ENCODE results near the gene OR51Q1. TPM values are rescaled to one million over a fixed set of nuclear protein-coding genes. Genes with fewer than 3 reads are reported as not detected.

The OR51Q1 gene, protein sequence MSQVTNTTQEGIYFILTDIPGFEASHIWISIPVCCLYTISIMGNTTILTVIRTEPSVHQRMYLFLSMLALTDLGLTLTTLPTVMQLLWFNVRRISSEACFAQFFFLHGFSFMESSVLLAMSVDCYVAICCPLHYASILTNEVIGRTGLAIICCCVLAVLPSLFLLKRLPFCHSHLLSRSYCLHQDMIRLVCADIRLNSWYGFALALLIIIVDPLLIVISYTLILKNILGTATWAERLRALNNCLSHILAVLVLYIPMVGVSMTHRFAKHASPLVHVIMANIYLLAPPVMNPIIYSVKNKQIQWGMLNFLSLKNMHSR
- not detected for total RNA-seq

DNA sequence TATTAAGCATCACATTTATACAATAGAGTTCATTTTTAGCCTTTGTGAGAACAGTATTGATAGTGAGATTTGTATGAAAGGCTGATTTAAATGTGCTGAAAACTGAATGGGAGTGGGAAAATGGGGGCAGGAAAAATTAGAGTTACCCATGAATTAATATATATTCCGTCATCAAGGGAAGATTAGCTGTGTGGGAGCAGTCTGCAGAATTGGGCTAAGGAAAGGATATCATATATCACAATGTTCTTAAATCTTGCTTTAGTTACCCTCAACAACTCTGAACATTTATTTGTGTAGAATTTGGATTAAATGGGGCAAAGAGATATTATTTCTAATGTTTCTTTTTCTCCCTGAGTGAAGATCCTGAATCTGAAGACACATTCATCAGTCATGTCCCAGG is at the start of gene OR51Q1:
Gene OR51Q1 (plus strand): TSS at position 301 of the 400 bp plus-strand sequence. CDS start 90 bp downstream, at position 391.
- DNase-seq: no peak
- Mint-ChIP-seq H3K36me3 (ENCODE audit: insufficient read depth in 2 of 2) (no peaks in the 10 kb centered on the region), H3K27ac (no peak within 1 kb of the TSS), H3K4me1 (ENCODE audit: low read depth) (no peaks in the 10 kb centered on the region), H3K27me3 (ENCODE audit: low read depth) (peaks cover 14% of the 10 kb centered on the region), H3K9me3 (no peaks in the 10 kb centered on the region), H3K4me3 (no peak within 1 kb of the TSS)
- ATAC-seq (replicated peaks in 1 of 2): no peak

DNA sequence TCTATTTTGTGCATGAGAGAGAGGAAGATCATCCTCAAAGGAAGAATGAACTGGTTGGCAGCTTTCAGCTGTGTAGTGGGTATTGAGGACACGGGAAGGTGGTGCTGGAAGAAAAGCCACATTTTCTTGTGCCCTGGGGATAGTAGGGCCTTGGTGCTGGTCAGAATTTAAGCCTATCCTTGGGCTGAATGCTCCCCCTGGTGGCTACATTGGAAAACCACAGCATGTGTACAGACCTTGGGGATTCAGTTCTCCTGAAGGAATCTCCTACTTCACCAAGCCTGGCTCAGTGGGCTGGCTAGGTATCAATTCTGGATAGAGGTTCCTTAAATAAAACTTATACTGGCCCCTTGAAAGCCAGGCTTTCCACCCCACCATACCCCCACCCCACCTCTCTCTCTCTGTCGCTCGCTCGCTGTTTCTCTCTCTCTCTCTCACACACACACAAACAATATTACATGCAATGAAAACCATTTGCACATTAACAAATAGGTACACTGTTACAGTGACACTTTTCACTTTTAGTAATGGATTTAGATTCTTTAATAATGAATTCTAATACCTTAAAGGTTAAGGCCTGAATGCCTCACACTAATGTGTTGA is 41.1 kb upstream of the OR51Q1 start:
- ATAC-seq (replicated peaks in 1 of 2) (peak in 1 of 2 donors; percentile 43), DNase-seq (peak; percentile 25 to 51)
- Mint-ChIP-seq H3K27me3 (ENCODE audit: low read depth) (no peaks in the 10 kb centered on the region), H3K27ac (no peak overlapping the region), H3K36me3 (ENCODE audit: insufficient read depth in 2 of 2) (no peaks in the 10 kb centered on the region), H3K9me3 (no peaks in the 10 kb centered on the region), H3K4me1 (ENCODE audit: low read depth) (no peaks in the 10 kb centered on the region), H3K4me3 (no peak overlapping the region)

DNA sequence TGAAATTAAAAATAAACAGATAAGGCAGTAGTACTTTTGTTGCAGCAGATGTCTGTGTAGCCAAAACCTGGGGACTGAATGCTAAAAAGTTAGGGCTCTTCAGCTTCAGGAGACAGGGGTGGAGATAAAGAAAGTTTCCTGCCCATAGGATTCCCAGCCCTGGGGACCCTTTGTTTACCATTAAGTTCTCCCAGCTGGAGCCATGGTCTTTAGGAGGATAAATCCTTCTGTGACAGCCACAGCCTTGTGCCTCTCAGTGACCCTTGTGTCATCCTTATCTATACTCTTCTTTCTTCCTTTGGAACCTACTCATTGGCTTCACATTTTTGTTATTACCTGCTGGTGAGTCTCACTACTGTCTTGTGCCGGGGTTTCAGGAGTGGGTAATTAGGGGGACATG is 38.3 kb upstream of the OR51Q1 start, which contains the start of gene OR51M1:
Gene OR51M1 (plus strand): TSS at position 237 of the 400 bp plus-strand sequence. CDS start 5,587 bp downstream, outside the sequence.
- ATAC-seq (replicated peaks in 1 of 2): no peak
- H3K27ac Mint-ChIP-seq: no peak within 1 kb of the TSS
- H3K36me3 Mint-ChIP-seq (ENCODE audit: insufficient read depth in 2 of 2): no peaks in the 10 kb centered on the region
- H3K4me1 Mint-ChIP-seq (ENCODE audit: low read depth): no peaks in the 10 kb centered on the region
- H3K9me3 Mint-ChIP-seq: no peaks in the 10 kb centered on the region
- H3K27me3 Mint-ChIP-seq (ENCODE audit: low read depth): no peaks in the 10 kb centered on the region
- H3K4me3 Mint-ChIP-seq: no peak within 1 kb of the TSS
- no peak for DNase-seq

DNA sequence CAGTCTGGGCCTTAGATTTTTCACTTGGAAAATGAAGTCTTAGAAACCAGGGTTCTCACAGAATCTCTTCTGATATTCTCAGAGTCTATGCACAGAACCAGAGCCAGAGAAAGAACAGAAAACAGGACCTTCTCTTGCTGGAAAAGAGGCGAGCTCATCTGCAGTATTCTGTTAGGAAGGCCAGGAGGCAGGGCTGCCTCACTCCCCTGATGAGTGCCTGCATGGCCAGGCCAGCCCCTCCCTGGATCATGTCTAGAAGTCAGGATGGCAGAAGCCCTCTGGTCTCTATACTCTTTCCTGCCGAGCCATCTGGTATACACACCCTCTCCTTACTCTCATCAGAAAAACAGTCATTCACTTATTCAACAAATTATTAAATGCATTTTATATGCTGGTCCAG is 37.6 kb upstream of the OR51Q1 start:
- no peaks in the 10 kb centered on the region for H3K36me3 Mint-ChIP-seq (ENCODE audit: insufficient read depth in 2 of 2)

DNA sequence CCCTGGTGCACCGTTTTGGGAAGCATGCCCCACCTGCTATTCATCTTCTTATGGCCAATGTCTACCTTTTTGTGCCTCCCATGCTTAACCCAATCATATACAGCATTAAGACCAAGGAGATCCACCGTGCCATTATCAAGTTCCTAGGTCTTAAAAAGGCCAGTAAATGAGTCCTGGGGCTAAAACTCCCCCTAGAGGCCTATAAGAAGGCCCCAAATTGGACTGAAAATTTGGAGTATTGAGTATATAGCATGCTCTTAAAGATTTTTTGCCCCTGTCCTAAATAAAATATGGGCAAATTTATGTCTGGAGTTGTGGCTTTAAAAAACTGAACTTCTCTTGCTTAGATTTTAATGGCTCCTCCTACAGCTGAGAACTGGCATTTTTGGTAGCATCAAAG is 31.7 kb upstream of the OR51Q1 start:
- no peaks in the 10 kb centered on the region for H3K36me3 Mint-ChIP-seq (ENCODE audit: insufficient read depth in 2 of 2)
- H3K27ac Mint-ChIP-seq: no peak overlapping the region
- no peaks in the 10 kb centered on the region for H3K4me1 Mint-ChIP-seq (ENCODE audit: low read depth)
- H3K27me3 Mint-ChIP-seq (ENCODE audit: low read depth): no peaks in the 10 kb centered on the region
- no peak overlapping the region for H3K4me3 Mint-ChIP-seq
- no peak for ATAC-seq (replicated peaks in 1 of 2)
- H3K9me3 Mint-ChIP-seq: no peaks in the 10 kb centered on the region
- no peak for DNase-seq

More for the DNA sequence above, 37.6 kb upstream of the OR51Q1 start:
- DNase-seq (no peak), ATAC-seq (replicated peaks in 1 of 2) (no peak)
- Mint-ChIP-seq H3K27me3 (ENCODE audit: low read depth) (no peaks in the 10 kb centered on the region), H3K27ac (no peak overlapping the region), H3K4me3 (no peak overlapping the region), H3K4me1 (ENCODE audit: low read depth) (no peaks in the 10 kb centered on the region), H3K9me3 (no peaks in the 10 kb centered on the region)

DNA sequence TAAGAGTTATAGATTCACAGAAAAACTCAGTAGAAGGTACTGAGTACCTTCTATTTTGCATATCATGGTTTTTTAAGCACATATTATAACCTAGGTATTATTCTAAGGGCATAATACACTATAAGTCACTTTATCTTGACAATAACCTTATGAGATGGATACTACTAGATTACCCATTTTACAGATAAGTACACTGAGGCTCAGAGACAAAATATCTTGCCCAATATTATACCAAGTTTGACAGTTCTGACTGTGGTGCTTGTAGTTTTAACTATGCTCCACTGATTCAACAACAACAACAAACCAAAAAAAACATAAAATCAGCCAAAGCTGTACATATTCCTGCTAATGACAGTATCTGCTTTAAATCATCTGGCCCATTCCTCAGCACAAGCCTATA is 27.8 kb upstream of the OR51Q1 start:
- H3K27me3 Mint-ChIP-seq (ENCODE audit: low read depth): no peaks in the 10 kb centered on the region
- ATAC-seq (replicated peaks in 1 of 2) (no peak), DNase-seq (no peak)
- H3K4me3 Mint-ChIP-seq: no peak overlapping the region
- no peaks in the 10 kb centered on the region for H3K4me1 Mint-ChIP-seq (ENCODE audit: low read depth)
- no peaks in the 10 kb centered on the region for H3K36me3 Mint-ChIP-seq (ENCODE audit: insufficient read depth in 2 of 2)
- no peaks in the 10 kb centered on the region for H3K9me3 Mint-ChIP-seq
- H3K27ac Mint-ChIP-seq: no peak overlapping the region

DNA sequence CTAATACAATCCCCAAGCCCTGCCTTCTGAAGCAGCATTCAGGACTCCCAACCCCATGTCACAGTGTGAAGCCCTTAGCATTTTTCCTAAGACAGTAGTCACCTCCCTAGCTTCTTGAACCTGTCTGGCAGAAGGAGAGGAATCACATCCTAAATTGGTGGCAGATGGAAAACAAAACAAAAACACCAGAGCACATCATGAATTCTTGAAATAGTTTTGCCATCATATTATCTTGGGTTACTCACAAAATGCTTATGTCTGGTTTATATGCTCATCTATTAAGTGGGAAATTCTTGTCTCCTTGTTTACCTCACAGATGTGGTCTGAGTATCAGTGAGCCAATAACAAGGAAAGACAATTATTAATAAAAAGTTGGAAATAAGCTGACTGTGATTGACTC is 23.0 kb upstream of the OR51Q1 start:
- no peaks in the 10 kb centered on the region for H3K4me1 Mint-ChIP-seq (ENCODE audit: low read depth)
- H3K27ac Mint-ChIP-seq: no peak overlapping the region
- H3K36me3 Mint-ChIP-seq (ENCODE audit: insufficient read depth in 2 of 2): no peaks in the 10 kb centered on the region
- ATAC-seq (replicated peaks in 1 of 2): no peak
- no peak overlapping the region for H3K4me3 Mint-ChIP-seq
- no peak for DNase-seq
- no peaks in the 10 kb centered on the region for H3K9me3 Mint-ChIP-seq
- peaks cover 7% of the 10 kb centered on the region for H3K27me3 Mint-ChIP-seq (ENCODE audit: low read depth)

DNA sequence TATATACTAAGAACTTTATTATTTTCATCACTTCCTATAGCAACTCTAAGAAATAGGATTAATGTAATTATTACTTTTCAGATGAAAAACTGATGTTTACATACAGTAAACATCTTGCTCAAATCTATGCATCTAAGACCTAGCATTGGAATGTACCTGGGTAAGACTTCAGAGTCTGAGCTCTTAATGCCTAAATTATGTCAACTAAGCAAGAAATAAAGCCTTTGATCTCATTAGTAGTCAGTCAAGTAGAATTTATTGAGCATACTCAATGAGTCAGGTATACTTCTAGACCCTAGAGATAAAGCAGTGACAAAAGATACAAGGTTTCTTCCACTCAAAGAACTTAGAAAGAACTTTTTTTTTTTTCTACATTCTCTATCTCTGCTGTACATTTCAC is 16.7 kb upstream of the OR51Q1 start:
- H3K9me3 Mint-ChIP-seq: no peaks in the 10 kb centered on the region
- peaks cover 17% of the 10 kb centered on the region for H3K27me3 Mint-ChIP-seq (ENCODE audit: low read depth)
- H3K36me3 Mint-ChIP-seq (ENCODE audit: insufficient read depth in 2 of 2): no peaks in the 10 kb centered on the region
- no peak overlapping the region for H3K4me3 Mint-ChIP-seq
- no peak overlapping the region for H3K27ac Mint-ChIP-seq
- no peak for DNase-seq
- H3K4me1 Mint-ChIP-seq (ENCODE audit: low read depth): no peaks in the 10 kb centered on the region
- ATAC-seq (replicated peaks in 1 of 2): no peak

DNA sequence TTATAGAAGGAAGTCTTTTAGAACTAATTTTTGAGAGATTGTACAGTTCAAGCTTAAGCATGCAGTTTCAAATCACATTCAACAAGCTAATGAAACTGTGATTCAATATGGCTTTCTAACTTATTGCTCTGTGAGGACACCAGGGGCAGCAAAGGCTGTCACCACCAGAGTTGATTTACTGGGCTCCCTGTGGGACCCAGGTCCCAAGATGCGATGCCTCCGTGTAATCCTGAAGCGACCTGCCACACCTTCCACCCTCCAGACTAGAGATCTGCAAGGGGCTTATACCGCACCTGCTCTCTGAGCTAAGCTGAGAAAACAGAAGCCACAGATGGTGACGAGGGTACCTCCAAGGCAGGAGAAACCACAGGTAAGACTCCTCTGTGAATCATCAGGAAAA is 918 bp upstream of the OR51Q1 start:
- no peak for DNase-seq
- H3K36me3 Mint-ChIP-seq (ENCODE audit: insufficient read depth in 2 of 2): no peaks in the 10 kb centered on the region
- no peak overlapping the region for H3K4me3 Mint-ChIP-seq
- no peaks in the 10 kb centered on the region for H3K9me3 Mint-ChIP-seq
- H3K27me3 Mint-ChIP-seq (ENCODE audit: low read depth): peaks cover 14% of the 10 kb centered on the region
- no peak overlapping the region for H3K27ac Mint-ChIP-seq
- no peak for ATAC-seq (replicated peaks in 1 of 2)
- H3K4me1 Mint-ChIP-seq (ENCODE audit: low read depth): no peaks in the 10 kb centered on the region

DNA sequence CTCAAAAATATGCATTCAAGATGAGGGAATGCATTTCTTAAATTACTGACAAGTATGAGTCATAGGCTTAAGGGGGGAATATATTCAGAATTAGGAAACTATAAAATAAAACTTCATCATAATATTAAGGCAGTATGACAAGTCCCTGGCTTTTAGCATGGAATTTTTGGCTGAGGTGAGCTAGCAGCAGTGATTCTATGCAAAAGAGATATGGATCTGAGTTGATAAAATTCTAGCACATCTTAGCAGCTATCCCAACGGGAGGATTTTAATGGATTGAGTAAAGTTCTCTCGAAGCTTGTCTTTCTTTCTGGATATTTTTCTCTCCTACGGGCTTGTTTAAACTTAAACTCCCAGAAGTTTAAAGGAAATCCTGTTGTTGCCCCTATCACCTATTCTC is 1.2 kb downstream of the OR51Q1 start:
- no peak for ATAC-seq (replicated peaks in 1 of 2)
- Mint-ChIP-seq H3K4me1 (ENCODE audit: low read depth) (no peaks in the 10 kb centered on the region), H3K27me3 (ENCODE audit: low read depth) (peaks cover 14% of the 10 kb centered on the region), H3K36me3 (ENCODE audit: insufficient read depth in 2 of 2) (no peaks in the 10 kb centered on the region), H3K27ac (no peak overlapping the region), H3K9me3 (no peaks in the 10 kb centered on the region), H3K4me3 (no peak overlapping the region)
- DNase-seq: no peak

DNA sequence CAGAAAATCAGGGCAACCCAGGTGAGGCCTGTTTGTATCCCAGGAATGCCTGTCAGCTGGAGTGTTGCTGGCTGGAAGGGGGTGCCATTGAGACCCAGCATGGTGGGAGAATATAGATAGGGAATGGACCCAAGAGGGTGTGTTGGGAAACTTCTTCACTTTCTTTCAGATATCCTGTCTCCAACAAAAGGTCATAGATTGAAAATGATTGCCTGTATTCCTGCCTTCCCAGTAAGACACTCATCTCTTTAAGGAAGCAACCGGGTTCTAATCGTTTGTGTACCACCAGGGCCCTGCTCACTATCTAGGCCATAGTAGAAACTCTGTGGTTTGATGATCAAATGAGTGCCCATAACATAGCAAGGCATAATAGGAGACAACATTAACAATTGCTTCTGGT is 19.5 kb downstream of the OR51Q1 start, which contains the start of gene OR51I1:
Gene OR51I1 (minus strand): TSS at position 101 of the 400 bp plus-strand sequence. CDS start 0 bp downstream, at position 101.
- peaks cover 15% of the 10 kb centered on the region for H3K27me3 Mint-ChIP-seq (ENCODE audit: low read depth)

DNA sequence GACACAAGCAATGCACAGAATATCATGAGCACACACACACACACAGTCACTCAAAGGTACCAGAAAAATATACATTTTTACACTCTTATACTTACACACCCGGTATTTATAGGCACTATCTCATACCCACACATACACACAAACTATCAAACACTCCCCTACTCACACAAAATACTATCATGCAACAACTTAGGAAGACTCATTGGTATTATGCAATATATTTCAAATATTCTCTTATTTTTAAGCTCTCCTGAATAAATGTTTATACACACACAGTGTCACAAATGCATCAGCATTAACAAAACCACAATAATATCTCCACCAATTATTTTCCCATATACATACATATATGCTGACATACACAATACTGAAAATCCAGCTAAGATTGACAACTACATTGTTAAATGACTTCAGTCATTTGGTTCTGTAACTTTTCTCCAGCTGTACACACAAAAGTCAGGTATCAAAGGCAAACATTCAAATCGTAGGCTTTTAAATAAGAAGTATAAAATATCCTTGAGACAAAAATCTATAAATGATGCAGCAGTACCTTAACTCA is 22.0 kb downstream of the OR51Q1 start:
- ATAC-seq (replicated peaks in 1 of 2) (no peak), DNase-seq (no peak)
- Mint-ChIP-seq H3K27ac (no peak overlapping the region), H3K27me3 (ENCODE audit: low read depth) (peaks cover 15% of the 10 kb centered on the region), H3K4me3 (no peak overlapping the region), H3K36me3 (ENCODE audit: insufficient read depth in 2 of 2) (no peaks in the 10 kb centered on the region), H3K9me3 (no peaks in the 10 kb centered on the region), H3K4me1 (ENCODE audit: low read depth) (no peaks in the 10 kb centered on the region)

More for the DNA sequence above, 19.5 kb downstream of the OR51Q1 start, which contains the start of gene OR51I1:
- H3K4me1 Mint-ChIP-seq (ENCODE audit: low read depth): no peaks in the 10 kb centered on the region
- no peak within 1 kb of the TSS for H3K27ac Mint-ChIP-seq
- no peaks in the 10 kb centered on the region for H3K9me3 Mint-ChIP-seq
- ATAC-seq (replicated peaks in 1 of 2) (no peak), DNase-seq (no peak)
- H3K36me3 Mint-ChIP-seq (ENCODE audit: insufficient read depth in 2 of 2): no peaks in the 10 kb centered on the region
- H3K4me3 Mint-ChIP-seq: no peak within 1 kb of the TSS

DNA sequence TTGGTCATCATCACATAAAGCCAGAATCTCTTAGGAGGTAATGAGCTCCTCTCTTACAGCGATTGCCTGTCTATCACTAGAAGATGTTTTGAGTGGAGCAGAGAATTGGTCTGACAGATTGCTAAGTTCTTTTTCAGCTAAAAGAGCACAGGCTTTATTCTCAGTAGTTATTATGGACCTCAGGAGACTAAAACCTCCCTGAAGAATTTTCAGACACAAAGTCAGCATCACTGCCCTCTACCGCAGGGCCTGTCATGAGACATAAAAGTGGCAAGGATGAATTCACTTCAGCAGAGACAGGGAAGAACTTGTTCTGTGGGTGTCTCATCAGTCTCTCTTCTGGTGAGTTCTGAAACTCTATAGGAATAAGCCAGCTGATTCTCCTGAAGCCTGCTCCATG is 27.1 kb downstream of the OR51Q1 start, which contains the start of gene OR51I2:
Gene OR51I2 (plus strand): TSS at position 301 of the 400 bp plus-strand sequence. CDS start 4,166 bp downstream, outside the sequence.
- DNase-seq (no peak), ATAC-seq (replicated peaks in 1 of 2) (no peak)
- Mint-ChIP-seq H3K4me1 (ENCODE audit: low read depth) (no peaks in the 10 kb centered on the region), H3K27me3 (ENCODE audit: low read depth) (peaks cover 9% of the 10 kb centered on the region), H3K4me3 (no peak within 1 kb of the TSS), H3K27ac (no peak within 1 kb of the TSS), H3K9me3 (no peaks in the 10 kb centered on the region), H3K36me3 (ENCODE audit: insufficient read depth in 2 of 2) (no peaks in the 10 kb centered on the region)
